HL-60/S4 treated with phorbol 12-myristate 13-acetate at 8.2 ng/mL for 4 days and 3 days (cell line): ENCODE measurements around the gene ATCAY.
"Not testable (repeated sequence)": the region's sequence is repeated elsewhere in the genome, so short reads cannot be mapped to it uniquely, and the experiment has no call there.

ENCODE experiments used
- in situ Hi-C: fragments of 300-500 bp; cut with MboI; formaldehyde crosslinking; loops from 2 replicates; pipeline ENCODE4 v1.15.0; 2022; ENCODE audit warnings: low sequenced_read_pairs

ATCAY gene

DNA sequence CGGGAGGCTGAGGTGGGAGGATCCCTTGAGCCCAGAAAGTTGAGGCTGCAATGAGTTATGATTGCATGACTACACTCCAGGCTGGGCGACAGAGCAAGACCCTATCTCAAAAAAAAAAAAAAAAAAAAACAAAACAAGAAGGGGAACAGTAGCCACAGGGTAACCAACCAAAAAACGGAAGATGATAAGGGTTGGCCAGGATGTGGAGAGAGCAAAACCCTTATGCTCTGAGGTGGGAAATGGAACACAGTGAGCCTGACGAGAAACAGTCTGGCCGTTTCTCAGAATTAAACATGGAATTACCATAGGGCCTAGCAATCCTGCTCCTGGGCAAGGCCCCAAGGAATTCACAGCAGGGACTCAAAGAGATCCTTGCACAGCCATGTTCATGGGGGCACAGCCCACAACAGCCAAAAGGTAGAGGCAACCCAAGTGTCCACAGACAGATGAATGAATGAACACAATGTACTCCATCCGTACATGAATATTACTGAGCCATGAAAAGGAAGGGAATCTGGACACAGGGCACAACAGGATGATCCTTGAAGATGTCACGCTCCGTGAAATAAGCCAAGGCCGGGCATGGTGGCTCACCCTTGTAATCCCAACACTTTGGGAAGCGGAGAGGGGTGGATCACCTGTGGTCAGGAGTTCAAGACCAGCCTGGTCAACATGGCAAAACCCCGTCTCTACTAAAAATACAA, 63.7 kb downstream of the ATCAY start:
- in situ Hi-C loops, result no loop called here

DNA sequence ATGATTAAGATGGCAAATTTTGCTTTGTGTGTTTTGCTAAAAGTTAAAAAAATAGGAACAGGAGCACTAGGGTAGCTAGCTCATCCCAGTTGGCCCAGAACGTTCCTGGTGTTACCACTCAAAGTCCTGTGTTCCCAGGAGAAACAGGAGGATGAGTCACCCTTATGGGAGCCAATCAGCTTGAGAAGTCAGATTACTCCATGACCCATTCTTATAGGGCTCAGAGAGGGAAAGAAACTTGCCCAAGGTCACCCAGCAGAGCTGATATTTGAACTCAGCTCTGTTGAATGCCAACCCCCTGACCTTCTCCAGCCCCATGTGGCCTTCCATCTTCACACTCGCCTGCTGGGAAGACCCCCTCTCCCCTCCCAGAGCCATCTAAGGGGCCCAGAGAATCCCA, 65.4 kb downstream of the ATCAY start:
- in situ Hi-C loops, result no loop called here

DNA sequence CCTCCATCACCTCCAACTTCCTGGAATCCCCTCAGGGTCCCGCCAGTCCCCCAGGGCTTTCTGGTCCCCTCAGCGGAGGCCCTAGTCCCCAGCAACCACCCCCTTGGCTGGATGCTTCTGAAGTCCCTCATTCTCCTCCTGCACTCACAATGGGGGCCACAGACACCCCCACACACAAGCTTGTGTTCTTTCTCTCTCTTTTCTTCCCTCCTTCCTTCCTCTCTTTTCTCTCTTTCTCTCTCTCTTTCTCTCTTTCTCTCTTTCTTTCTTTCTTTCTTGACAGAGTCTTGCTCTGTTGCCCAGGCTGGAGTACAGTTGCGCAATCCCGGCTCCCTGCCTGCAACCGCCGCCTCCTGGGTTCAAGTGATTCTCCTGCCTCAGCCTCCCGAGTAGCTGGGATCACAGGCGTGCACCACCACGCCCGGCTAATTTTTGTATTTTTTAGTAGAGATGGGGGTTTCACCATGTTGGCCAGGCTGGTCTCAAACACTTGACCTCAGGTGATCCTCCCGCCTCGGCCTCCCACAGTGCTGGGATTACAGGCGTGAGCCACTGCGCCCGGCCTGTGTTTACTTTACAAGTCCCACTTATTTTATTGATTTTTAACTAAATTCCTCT, 66.9 kb downstream of the ATCAY start:
- in situ Hi-C loops, result not testable (repeated sequence)

DNA sequence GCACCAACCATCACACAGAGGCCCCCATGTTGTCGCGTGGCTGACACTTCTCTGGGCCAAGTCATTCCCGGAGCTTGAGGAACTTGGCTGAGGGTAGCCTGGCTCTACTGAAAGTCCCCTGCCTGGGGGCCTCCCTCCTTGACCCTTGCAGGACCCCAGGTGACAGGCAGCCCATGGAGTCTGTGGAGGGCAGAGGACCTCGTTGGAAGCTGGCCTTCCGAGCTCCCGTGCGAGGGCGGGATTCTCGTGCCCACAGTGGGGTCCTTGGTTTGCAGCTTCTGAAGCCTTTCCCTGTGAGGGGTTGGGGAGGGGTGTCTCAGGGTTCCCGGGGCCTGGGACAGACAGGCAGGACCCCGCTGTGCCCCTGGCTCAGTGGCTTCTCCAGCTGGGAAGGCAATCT, 68.8 kb downstream of the ATCAY start:
- in situ Hi-C loops, result no loop called here

- in situ Hi-C loops, result no loop called here
Measured at GRCh38 chr19:3949997-3950859, 69.7 kb downstream of the ATCAY start.

GRCh38 chr19:3950871-3951861, 70.7 kb downstream of the ATCAY start:
- in situ Hi-C loops, result no loop called here

- in situ Hi-C loops, result not testable (repeated sequence)
Measured at GRCh38 chr19:3952755-3953276, 72.3 kb downstream of the ATCAY start.

GRCh38 chr19:3954107-3954506, 73.6 kb downstream of the ATCAY start:
- in situ Hi-C loops, result no loop called here

GRCh38 chr19:3955276-3955675, 74.8 kb downstream of the ATCAY start:
- in situ Hi-C loops, result not testable (repeated sequence)

GRCh38 chr19:3955688-3956087, 75.2 kb downstream of the ATCAY start:
- in situ Hi-C loops, result no loop called here

DNA sequence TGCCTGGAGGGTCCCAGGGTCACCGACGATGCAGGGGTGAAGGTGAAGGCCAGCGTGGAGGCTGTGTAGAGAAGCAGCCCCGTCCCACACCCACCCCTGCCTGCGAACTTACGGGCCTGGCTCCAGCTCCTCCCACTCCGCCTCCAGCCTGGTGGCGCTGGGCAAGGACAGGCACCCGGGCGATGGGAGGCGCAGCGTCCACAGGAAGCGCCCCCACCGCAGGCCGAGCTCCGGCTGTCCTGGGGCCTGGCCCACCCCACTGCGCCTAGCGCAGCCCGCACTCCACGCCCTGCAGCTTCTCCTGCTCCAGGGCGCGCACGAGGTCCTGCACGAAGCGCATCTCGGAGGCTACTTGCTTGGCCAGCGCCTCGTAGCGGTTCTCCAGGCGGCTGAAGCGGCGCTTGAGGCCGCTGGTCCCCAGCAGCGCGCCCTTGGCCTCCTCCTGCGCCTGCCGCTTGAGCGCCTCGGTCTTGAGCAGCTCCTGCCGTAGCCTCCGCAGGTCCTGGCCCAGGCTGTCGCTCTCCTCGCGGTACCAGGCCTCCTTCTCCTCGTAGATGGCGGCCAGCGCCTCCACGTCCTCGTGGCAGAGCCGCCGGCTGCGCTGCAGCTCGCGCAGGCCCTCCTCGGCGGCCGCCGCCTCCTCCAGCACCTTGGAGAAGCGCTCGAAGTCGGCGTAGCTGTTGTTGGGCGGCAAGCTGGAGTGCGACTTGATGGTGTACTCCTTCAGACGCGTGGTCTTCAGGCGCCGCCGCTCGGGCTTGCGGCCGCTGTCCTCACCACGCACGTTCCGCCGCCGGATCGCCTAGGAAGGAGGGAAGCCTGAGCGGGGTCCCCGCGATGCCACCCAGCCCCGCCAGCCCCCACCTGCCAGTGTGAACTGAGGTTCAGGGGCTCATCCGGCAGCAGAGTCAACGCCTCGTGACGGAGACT, 78.6 kb downstream of the ATCAY start:
- in situ Hi-C loops, result no loop called here

DNA sequence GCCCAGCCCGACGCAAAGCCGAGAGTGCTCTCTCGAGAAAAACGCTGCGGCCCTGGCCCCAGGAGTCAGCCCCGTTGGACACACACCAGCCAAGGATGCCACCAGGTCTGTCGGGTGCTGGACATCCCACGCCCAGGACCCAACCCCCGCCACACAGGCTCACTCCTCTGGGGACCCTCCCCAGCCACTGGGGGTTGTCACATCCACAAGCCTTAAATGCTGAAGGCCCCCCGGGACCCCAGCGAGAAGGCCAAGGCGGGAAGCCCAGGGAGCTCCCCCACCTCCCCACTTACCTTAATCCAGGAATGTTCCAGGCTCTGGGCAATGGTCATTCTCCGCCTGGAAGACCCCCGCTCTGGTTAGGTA, 79.3 kb downstream of the ATCAY start:
- in situ Hi-C loops, result no loop called here

GRCh38 chr19:3961007-3961406, 80.5 kb downstream of the ATCAY start:
- in situ Hi-C loops, result no loop called here

DNA sequence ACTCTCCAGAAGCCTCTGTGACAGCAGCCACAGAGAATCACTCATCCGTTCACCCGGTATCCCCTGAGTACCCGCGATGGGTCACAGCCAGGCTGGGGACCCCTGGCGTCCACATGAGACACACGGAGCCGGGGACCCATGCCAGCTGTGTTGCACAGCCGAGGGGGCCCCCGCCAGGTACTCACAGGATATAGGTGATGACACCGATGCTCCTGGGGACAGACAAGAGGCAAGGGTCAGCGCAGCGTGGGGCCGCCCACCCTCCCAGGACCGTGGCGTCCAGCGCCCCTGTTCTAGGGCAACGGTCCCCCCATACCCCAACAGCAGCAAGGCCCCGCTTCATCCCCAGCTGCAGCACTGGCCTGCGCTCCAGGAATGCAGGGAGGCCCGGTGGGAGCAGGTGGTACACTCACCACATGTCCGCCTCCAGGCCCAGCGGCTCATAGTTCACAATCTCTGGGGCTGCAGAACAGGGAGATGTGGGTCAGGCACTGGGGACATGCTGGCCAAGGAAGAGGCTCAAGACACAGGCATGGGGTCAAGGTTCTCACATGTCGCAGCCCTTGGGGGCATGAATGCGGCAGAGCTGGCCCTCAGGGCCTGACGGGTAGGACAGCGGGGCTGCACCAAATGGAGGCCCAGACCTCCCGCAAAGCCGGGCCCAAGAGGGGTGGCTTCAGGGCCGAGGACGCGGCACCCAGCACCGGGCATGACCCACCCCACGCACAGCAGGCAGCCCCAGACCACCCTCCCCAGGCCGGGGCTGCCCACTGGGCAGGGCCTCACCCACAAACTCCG, 83.2 kb downstream of the ATCAY start:
- in situ Hi-C loops, result no loop called here

DNA sequence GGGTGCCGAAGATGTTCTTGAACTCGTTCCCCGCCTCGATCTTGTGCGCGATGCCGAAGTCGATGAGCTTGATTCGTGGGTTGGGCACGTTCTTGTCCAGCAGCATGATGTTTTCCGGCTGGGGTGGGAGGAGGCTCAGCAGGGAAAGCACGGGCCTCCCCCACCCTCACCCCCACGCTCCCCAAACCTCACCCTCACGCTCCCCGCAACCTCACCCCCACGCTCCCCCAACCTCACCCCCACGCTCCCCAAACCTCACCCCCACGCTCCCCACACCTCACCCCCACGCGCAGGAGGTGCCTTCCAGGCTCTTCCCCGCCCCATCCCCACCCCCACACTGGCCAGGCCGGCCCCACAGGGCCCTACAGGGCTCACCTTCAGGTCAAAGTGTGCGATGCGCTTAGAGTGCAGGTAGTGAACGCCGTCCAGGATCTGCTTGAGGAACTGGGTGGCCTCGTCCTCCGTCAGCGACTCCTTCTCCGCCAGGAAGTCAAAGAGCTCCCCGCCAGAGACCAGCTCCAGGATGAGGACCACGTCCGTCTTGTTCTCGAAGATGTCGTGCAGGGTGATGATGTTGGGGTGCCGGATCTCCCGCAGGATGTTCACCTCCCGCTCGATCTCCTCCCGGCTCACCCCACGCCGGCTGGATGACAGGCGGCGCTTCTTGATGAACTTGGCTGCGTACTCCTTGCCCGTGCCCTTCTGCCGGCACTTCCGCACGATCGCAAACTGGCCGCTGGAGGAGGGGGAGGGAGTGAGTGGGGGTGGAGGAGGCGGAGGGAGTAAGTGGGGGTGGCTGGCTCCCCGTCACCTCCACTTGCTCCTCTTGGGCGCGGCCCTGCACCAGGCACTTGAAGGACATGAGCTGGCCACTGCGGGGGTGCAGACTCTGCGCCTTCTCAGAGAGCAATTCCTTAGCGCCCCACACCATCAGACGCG, 84.0 kb downstream of the ATCAY start:
- in situ Hi-C loops, result no loop called here

DNA sequence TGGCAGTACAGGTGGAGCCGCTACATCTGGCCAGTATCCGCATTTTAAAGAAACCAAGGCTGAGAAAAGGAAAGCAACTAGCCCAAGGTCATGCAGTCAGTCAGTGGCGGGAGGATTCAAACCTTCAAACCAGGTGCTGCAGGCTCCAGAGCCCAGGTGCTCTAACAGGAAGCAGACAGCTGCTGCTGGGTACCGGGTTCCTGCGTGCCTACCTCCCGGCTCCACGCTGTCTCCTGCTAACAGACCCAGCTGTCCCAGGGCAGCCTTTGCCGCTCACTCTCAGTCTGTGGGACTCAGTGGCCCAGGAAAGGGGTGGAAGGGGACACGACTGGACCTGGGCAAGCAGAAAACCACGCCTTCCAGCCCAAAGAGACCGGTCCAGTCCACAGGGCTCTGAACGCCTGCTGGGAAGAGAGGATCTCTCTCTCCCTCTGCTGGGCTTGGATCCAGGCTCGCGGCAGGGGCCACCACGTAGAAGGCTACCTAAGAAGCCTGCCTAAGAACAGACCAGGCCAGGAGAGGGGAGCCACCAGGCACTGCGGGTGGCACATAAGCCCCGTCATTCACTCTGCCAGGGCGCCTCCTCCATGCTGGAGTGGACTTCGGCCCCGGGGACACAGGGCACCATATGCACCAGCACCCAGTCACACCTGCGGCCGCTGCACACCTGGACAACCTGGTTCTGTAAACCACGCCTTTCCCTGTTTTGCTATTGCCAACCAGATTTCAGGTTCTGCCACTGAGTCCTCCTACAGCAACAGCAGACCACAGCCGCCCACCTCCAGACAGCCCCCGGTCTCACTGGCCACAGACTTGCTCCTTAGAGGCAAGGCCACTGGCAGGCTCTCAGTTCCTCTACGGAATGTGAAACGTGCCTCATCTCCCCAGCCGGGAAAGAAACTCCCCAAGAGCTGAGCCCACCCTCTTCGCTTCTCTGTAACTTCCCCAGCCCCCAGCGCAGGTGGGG, 85.8 kb downstream of the ATCAY start:
- in situ Hi-C loops, result no loop called here
